Measurements from ENCODE around the gene SNAPC3. TPM values are rescaled to one million over a fixed set of nuclear protein-coding genes. Genes with fewer than 3 reads are reported as not detected.
"Not testable (repeated sequence)": the region's sequence is repeated elsewhere in the genome, so short reads cannot be mapped to it uniquely, and the experiment has no call there.

SNAPC3 gene
- polyA plus RNA-seq, 1 donor (not counting 4 experiments of a cell fraction or from before 2014, with no cell fraction given), result 29.9 TPM

DNA sequence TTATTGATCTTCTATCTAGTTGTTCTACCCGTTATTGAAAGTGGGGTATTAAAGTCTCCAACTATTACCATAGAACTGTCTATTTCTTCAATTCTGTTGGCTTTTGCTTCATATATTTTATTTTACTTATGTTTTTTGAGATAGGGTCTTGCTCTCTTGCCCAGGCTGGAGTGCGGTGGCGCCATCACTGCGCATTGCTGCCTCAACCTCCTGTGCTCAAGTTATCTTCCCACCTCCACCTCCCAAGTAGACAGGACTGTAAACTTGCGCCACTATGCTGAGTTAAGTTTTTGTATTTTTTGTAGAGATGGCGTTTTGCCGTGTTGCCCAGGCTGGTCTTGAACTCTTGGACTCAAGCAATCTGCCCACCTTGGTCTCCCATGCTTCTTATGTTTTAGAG lies 16.2 kb downstream of the SNAPC3 start:
- FAIRE-seq, result no peak
- peaks cover 48% of the 10 kb centered on the region for H3K79me2 ChIP-seq (ENCODE audit: control insufficient read depth, insufficient read depth, low read length)

DNA sequence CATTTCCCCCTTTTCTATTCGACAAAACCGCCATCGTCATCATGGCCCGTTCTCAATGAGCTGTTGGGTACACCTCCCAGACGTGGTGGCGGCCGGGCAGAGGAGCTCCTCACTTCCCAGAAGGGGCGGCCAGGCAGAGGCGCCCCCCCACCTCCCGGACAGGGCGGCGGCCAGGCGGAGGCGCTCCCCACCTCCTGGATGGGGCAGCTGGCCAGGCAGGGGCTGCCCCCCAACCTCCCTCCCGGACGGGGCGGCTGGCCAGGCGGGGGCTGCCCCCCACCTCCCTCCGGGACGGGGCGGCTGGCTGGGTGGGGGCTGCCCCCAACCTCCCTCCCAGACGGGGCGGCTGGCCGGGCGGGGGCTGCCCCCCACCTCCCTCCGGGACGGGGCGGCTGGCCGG lies 19.2 kb downstream of the SNAPC3 start:
- H3K4me3 ChIP-seq (ENCODE audit: control insufficient read depth in 2 of 3, extremely low read depth in 1 of 3, insufficient read depth in 2 of 3, low read depth in 1 of 3, low read length in 3 of 3); H3K27ac ChIP-seq (ENCODE audit: control insufficient read depth, insufficient read depth, low read length); dilution Hi-C loops (cut with MboI; ENCODE audit: extremely low pct_ligation_motif_present, low sequenced_read_pairs); H3K4me2 ChIP-seq (ENCODE audit: control insufficient read depth, extremely low read depth, insufficient read depth, low read depth, low read length); H3K36me3 ChIP-seq (ENCODE audit: control insufficient read depth in 2 of 2, extremely low read depth in 1 of 2, insufficient read depth in 2 of 2, low read length in 2 of 2); H4K20me1 ChIP-seq (ENCODE audit: control insufficient read depth, extremely low read depth, insufficient read depth, low read length); H3K9ac ChIP-seq (ENCODE audit: control insufficient read depth, extremely low read depth, insufficient read depth, low read length); H3K9me3 ChIP-seq (ENCODE audit: control insufficient read depth, low read depth, low read length); FAIRE-seq; H3K27me3 ChIP-seq (ENCODE audit: control insufficient read depth, extremely low read depth, insufficient read depth, low read length); H3K4me1 ChIP-seq (ENCODE audit: control insufficient read depth, extremely low read depth, insufficient read depth, low read length); H3K9me1 ChIP-seq (ENCODE audit: control insufficient read depth, extremely low read depth, insufficient read depth, low read length); DNase-seq (ENCODE audit: low read depth, low spot score); H2AFZ ChIP-seq (ENCODE audit: control insufficient read depth, low read length): not testable (repeated sequence)
- peaks cover 30% of the 10 kb centered on the region for H3K79me2 ChIP-seq (ENCODE audit: control insufficient read depth, insufficient read depth, low read length)

More for the DNA sequence above, 16.2 kb downstream of the SNAPC3 start:
- no peak for TF ChIP-seq EZH2 (IDR thresholded peaks at IDR 0.05; ENCODE audit: low read length)
- TF ChIP-seq, protein P1, sequence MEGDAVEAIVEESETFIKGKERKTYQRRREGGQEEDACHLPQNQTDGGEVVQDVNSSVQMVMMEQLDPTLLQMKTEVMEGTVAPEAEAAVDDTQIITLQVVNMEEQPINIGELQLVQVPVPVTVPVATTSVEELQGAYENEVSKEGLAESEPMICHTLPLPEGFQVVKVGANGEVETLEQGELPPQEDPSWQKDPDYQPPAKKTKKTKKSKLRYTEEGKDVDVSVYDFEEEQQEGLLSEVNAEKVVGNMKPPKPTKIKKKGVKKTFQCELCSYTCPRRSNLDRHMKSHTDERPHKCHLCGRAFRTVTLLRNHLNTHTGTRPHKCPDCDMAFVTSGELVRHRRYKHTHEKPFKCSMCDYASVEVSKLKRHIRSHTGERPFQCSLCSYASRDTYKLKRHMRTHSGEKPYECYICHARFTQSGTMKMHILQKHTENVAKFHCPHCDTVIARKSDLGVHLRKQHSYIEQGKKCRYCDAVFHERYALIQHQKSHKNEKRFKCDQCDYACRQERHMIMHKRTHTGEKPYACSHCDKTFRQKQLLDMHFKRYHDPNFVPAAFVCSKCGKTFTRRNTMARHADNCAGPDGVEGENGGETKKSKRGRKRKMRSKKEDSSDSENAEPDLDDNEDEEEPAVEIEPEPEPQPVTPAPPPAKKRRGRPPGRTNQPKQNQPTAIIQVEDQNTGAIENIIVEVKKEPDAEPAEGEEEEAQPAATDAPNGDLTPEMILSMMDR (optimal IDR thresholded peaks at IDR 0.05 in 1 of 3, IDR thresholded peaks at IDR 0.05 in 1 of 3, conservative IDR thresholded peaks at IDR 0.05 in 1 of 3; ENCODE audit: extremely low read depth in 1 of 3, insufficient read depth in 2 of 3, low read length in 3 of 3), result no peak
- no peak for DNase-seq (ENCODE audit: low read depth, low spot score)
- H3K4me3 ChIP-seq (ENCODE audit: control insufficient read depth in 2 of 3, extremely low read depth in 1 of 3, insufficient read depth in 2 of 3, low read depth in 1 of 3, low read length in 3 of 3), result no peak overlapping the region
- H3K9me1 ChIP-seq (ENCODE audit: control insufficient read depth, extremely low read depth, insufficient read depth, low read length), result no peaks in the 10 kb centered on the region
- H3K36me3 ChIP-seq (ENCODE audit: control insufficient read depth in 2 of 2, extremely low read depth in 1 of 2, insufficient read depth in 2 of 2, low read length in 2 of 2), result peaks cover 4% of the 10 kb centered on the region in 2 experiments
- H4K20me1 ChIP-seq (ENCODE audit: control insufficient read depth, extremely low read depth, insufficient read depth, low read length), result no peaks in the 10 kb centered on the region
- H3K27me3 ChIP-seq (ENCODE audit: control insufficient read depth, extremely low read depth, insufficient read depth, low read length), result no peaks in the 10 kb centered on the region
- dilution Hi-C loops (cut with MboI; ENCODE audit: extremely low pct_ligation_motif_present, low sequenced_read_pairs), result no loop called here
- no peaks in the 10 kb centered on the region for H3K9me3 ChIP-seq (ENCODE audit: control insufficient read depth, low read depth, low read length)
- H3K4me1 ChIP-seq (ENCODE audit: control insufficient read depth, extremely low read depth, insufficient read depth, low read length), result no peaks in the 10 kb centered on the region
- H3K4me2 ChIP-seq (ENCODE audit: control insufficient read depth, extremely low read depth, insufficient read depth, low read depth, low read length), result no peak overlapping the region
- H2AFZ ChIP-seq (ENCODE audit: control insufficient read depth, low read length), result no peak overlapping the region
- no peak overlapping the region for H3K27ac ChIP-seq (ENCODE audit: control insufficient read depth, insufficient read depth, low read length)
- no peak overlapping the region for H3K9ac ChIP-seq (ENCODE audit: control insufficient read depth, extremely low read depth, insufficient read depth, low read length)

DNA sequence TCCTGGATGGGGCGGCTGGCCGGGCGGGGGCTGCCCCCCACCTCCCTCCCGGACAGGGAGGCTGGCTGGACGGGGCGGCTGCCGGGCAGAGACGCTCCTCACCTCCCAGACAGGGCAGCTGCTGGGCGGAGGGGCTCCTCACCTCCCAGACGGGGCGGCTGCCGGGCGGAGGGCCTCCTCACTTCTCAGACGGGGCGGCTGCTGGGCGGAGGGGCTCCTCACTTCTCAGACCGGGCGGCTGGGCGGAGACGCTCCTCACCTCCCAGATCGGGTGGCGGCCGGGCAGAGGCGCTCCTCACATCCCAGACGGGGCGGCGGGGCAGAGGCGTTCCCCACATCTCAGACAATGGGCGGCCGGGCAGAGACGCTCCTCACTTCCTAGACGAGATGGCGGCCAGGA lies 19.6 kb downstream of the SNAPC3 start:
- H3K4me2 ChIP-seq (ENCODE audit: control insufficient read depth, extremely low read depth, insufficient read depth, low read depth, low read length); H3K4me1 ChIP-seq (ENCODE audit: control insufficient read depth, extremely low read depth, insufficient read depth, low read length); H3K9ac ChIP-seq (ENCODE audit: control insufficient read depth, extremely low read depth, insufficient read depth, low read length); dilution Hi-C loops (cut with MboI; ENCODE audit: extremely low pct_ligation_motif_present, low sequenced_read_pairs); H3K9me3 ChIP-seq (ENCODE audit: control insufficient read depth, low read depth, low read length); H2AFZ ChIP-seq (ENCODE audit: control insufficient read depth, low read length); H4K20me1 ChIP-seq (ENCODE audit: control insufficient read depth, extremely low read depth, insufficient read depth, low read length); DNase-seq (ENCODE audit: low read depth, low spot score); H3K9me1 ChIP-seq (ENCODE audit: control insufficient read depth, extremely low read depth, insufficient read depth, low read length); H3K27me3 ChIP-seq (ENCODE audit: control insufficient read depth, extremely low read depth, insufficient read depth, low read length); FAIRE-seq; H3K27ac ChIP-seq (ENCODE audit: control insufficient read depth, insufficient read depth, low read length); H3K4me3 ChIP-seq (ENCODE audit: control insufficient read depth in 2 of 3, extremely low read depth in 1 of 3, insufficient read depth in 2 of 3, low read depth in 1 of 3, low read length in 3 of 3): not testable (repeated sequence)
- Histone ChIP-seq H3K79me2 (ENCODE audit: control insufficient read depth, insufficient read depth, low read length) (peaks cover 26% of the 10 kb centered on the region), H3K36me3 (ENCODE audit: control insufficient read depth in 2 of 2, extremely low read depth in 1 of 2, insufficient read depth in 2 of 2, low read length in 2 of 2) (peaks cover 10% of the 10 kb centered on the region in 2 experiments)

Data from keratinocyte (primary cell).